GM18502 (cell line): ENCODE results near the gene CCL19.

ENCODE experiments used
- ATAC-seq: cut with Tn5 transposase; IDR thresholded peaks from one replicate; pipeline ENCODE4 v1.9.1; 2021; ENCODE audit warnings: mild to moderate bottlenecking; ENCODE audit not compliant: unreplicated experiment, poor library complexity

CCL19 gene

DNA sequence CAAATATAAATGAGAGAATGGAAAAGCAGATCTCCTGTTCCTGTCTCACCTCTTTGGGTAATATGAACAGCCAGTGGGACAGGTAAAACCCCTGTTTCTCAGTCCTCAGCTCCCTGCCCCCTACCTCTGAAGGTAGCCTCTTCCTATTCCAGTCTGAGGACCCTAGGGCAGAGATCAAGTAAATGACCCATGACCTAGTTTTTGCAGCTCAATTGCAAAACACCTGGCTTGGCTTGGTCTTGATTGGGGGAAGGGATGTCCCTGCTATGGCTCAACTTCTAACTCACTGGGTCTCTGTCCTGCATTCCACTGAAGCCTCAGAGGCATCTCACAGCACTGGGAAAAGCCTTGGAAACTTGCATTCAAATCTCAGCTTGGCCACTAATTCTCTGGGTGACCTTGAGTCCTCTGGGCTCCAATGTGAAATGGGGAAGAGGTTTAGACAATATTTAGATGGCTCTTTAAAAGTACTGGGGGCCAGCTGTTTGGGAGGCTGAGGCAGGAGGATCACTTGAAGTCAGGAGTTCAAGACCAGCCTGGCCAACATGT is 46.2 kb downstream of the CCL19 start:
- ATAC-seq, result no peak

DNA sequence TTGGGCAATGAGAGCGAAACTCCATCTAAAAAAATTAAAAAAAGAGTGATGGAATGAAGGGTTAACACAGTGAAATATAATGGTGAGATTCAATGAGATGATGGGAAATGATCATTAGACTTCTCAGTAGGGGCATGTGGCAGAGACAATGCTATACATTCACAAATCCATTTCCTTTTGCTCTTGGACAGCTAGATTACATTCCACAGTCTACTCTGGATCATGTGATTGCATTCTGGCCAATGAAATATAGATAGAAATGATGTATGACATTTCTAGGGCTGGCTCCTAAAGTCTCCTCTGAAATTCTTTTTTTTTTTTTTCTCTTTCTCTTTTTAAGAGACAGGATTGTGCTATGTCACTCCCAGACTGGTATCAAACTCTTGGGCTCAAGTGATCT is 48.4 kb downstream of the CCL19 start:
- no peak for ATAC-seq
